K562 treated with DMSO at 1 percent for 4 hours (cell line): Measurements from ENCODE around the gene RANBP17. TPM values are rescaled to one million over a fixed set of nuclear protein-coding genes. Genes with fewer than 3 reads are reported as not detected.

ENCODE experiments used
- total RNA-seq: library from RNA; unstranded; fragments of 300-600 nt; gene quantifications from 2 replicates; pipeline ENCODE4 v1.2.3, GENCODE V29; 2022; ENCODE audit not compliant: insufficient read depth

Gene RANBP17
- total RNA-seq: not detected in 2 replicates

GRCh38 chr5:170861917-170862766 is at the start of gene RANBP17:
TSS of gene RANBP17 (plus strand) at chr5:170862018.

GRCh38 chr5:171308453-171309275 is 446.8 kb downstream of the RANBP17 start, which contains the start of gene TLX3:
TSS of gene TLX3 (plus strand) at chr5:171309248. CDS start at chr5:171309366, 118 bp downstream.

Other genes with a start within 250 kb of the RANBP17 start
- gene GABRP, start 78.3 kb upstream of the RANBP17 start, total RNA-seq: not detected in 2 replicates